ENCODE measurements around the gene ZNF154.
A peak's percentile ranks its signal among the peaks of the same experiment; 100 is the strongest.

ZNF154 gene

DNA sequence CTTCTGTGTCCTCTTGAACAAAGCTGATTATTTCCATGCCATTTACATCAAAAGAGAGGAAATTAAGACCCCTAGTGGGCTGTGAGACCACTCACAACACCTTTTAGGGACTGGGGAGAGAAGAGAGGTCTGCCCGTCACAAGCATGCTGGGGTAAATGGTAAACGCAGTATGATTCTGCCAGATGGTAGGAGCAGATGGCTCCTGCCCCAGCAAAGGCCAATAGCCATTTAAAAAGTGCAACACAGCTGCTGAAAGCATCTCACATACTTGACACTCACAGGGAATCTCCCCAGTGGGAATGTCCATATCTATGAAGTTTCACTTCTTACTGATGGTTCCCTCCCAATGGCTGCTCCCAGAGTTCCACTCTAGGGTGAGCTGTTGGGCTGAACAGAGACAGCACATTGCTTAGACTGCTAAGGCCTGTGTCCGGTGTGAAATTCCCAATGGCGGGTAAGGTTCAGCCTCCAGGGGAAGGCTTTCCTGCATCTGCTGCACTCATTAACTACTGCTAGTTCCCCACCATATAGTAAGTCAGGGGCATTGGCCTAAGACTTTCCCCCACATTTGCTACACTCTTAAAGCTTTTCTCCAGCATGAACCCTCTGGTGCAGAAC, 11.0 kb upstream of the ZNF154 start:
- H3K9ac ChIP-seq (ENCODE audit: low read length in 2 of 2) = no peak overlapping the region
- H3K4me3 ChIP-seq (ENCODE audit: low read length in 2 of 2) = no peak overlapping the region
- no peaks in the 10 kb centered on the region for H3K27me3 ChIP-seq (ENCODE audit: control insufficient read depth in 1 of 2, insufficient read depth in 2 of 2, low read length in 2 of 2)
- no peaks in the 10 kb centered on the region for H3K4me1 ChIP-seq (ENCODE audit: control insufficient read depth, insufficient read depth, low read length)
- H3K36me3 ChIP-seq (ENCODE audit: control insufficient read depth in 2 of 2, insufficient read depth in 2 of 2, low read length in 2 of 2) = peaks cover 37 to 41% of the 10 kb centered on the region in 2 donors
- peaks cover 16 to 51% of the 10 kb centered on the region in 2 donors for H3K9me3 ChIP-seq (ENCODE audit: control insufficient read depth in 2 of 2, low read length in 2 of 2)
- no peak overlapping the region for H3K27ac ChIP-seq (ENCODE audit: low read length)

DNA sequence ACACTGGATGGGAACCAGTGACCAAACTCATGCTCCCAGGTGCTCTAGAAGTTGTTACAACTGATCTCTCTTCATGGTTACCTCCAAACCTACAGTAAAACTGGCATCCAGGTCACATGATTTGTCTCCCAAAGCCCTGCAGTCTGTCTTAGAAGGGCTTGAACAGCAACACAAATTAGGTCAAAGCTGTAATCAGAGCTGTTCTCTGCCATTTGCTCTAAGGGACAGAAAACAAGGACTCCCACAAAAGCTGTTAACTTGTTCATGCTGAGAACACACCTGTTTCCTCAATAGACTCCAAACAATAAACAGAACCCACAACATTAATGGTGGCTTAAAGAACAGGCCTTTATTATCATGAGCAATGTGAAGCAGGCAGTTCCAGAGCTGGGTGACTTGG, 10.4 kb upstream of the ZNF154 start:
- Histone ChIP-seq H3K9me3 (ENCODE audit: control insufficient read depth in 2 of 2, low read length in 2 of 2) (peaks cover 16 to 51% of the 10 kb centered on the region in 2 donors), H3K36me3 (ENCODE audit: control insufficient read depth in 2 of 2, insufficient read depth in 2 of 2, low read length in 2 of 2) (peaks cover 37 to 41% of the 10 kb centered on the region in 2 donors), H3K9ac (ENCODE audit: low read length in 2 of 2) (no peak overlapping the region), H3K4me3 (ENCODE audit: low read length in 2 of 2) (no peak overlapping the region), H3K27ac (ENCODE audit: low read length) (no peak overlapping the region), H3K4me1 (ENCODE audit: control insufficient read depth, insufficient read depth, low read length) (no peaks in the 10 kb centered on the region), H3K27me3 (ENCODE audit: control insufficient read depth in 1 of 2, insufficient read depth in 2 of 2, low read length in 2 of 2) (no peaks in the 10 kb centered on the region)

DNA sequence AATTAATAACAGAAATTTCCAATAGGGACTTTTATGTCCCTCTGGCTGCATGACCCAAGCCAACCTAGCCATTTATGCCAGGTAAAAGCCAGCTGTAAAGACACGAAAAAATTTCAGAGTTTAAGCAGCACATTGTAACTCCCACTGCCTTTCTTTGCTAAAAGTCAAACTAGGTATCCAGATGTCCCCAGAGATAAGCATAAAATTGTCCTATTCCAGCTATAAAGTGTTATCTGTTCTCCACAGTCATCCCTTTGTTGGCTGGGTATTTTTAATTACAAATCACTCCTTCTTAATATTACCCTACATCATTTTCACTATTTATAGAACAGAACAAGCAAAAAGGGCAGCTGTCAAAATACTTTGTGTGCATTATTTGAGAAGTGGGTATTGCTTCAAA, 3.2 kb upstream of the ZNF154 start:
- Histone ChIP-seq H3K4me3 (ENCODE audit: low read length in 2 of 2) (no peak overlapping the region), H3K9ac (ENCODE audit: low read length in 2 of 2) (no peak overlapping the region), H3K36me3 (ENCODE audit: control insufficient read depth in 2 of 2, insufficient read depth in 2 of 2, low read length in 2 of 2) (peaks cover 3 to 5% of the 10 kb centered on the region in 2 donors), H3K4me1 (ENCODE audit: control insufficient read depth, insufficient read depth, low read length) (peaks cover 8% of the 10 kb centered on the region), H3K27ac (ENCODE audit: low read length) (no peak overlapping the region), H3K9me3 (ENCODE audit: control insufficient read depth in 2 of 2, low read length in 2 of 2) (peaks cover 3 to 7% of the 10 kb centered on the region in 2 donors), H3K27me3 (ENCODE audit: control insufficient read depth in 1 of 2, insufficient read depth in 2 of 2, low read length in 2 of 2) (no peaks in the 10 kb centered on the region)

DNA sequence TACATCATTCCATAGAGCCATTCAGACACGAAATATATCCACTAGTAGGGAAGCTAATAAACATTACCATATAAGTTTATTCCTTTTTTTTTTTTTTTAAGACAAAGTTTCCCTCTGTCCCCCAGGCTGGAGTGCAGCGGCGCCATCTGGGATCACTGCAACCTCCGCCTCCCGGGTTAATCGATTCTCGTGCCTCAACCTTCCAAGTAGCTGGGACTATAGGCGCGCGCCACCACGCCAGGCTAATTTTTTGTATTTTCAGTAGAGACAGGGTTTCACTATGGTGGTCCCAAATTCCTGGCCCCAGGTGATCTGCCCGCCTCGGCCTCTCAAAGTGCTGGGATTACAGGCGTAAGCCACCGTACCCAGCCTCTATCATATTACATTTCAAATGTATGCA, 612 bp upstream of the ZNF154 start:
- H3K9ac ChIP-seq (ENCODE audit: low read length in 2 of 2) = peak overlapping the region; percentile 84 to 87
- H3K4me3 ChIP-seq (ENCODE audit: low read length in 2 of 2) = peak overlapping the region; percentile 80 to 86

DNA sequence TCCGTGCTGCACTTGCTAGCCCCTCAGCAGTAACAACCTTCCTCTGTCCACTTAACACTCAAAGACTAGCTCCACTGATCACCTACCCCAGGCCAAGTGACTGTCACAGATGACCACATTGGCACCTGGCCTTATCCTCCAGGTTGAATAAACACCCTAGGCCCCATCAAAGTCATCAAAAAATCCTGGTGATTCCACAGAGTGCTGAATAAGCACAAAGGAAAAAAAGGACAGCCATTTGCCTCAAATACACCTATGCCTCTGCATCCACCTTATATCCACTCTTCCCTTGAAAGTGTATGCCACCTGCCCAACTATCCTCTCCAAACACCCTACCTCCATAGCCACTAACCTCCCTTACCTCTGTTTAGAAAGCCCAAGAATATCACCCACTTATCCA, 2.7 kb downstream of the ZNF154 start:
- H3K4me3 ChIP-seq (ENCODE audit: low read length in 2 of 2) = peak overlapping the region in 1 of 2 donors; percentile 47
- H3K36me3 ChIP-seq (ENCODE audit: control insufficient read depth in 2 of 2, insufficient read depth in 2 of 2, low read length in 2 of 2) = peaks cover 30 to 31% of the 10 kb centered on the region in 2 donors
- H3K4me1 ChIP-seq (ENCODE audit: control insufficient read depth, insufficient read depth, low read length) = peaks cover 26% of the 10 kb centered on the region
- H3K9me3 ChIP-seq (ENCODE audit: control insufficient read depth in 2 of 2, low read length in 2 of 2) = peaks cover 17 to 22% of the 10 kb centered on the region in 2 donors
- no peaks in the 10 kb centered on the region for H3K27me3 ChIP-seq (ENCODE audit: control insufficient read depth in 1 of 2, insufficient read depth in 2 of 2, low read length in 2 of 2)
- no peak overlapping the region for H3K9ac ChIP-seq (ENCODE audit: low read length in 2 of 2)
- H3K27ac ChIP-seq (ENCODE audit: low read length) = no peak overlapping the region

More for the DNA sequence above, 612 bp upstream of the ZNF154 start:
- H3K36me3 ChIP-seq (ENCODE audit: control insufficient read depth in 2 of 2, insufficient read depth in 2 of 2, low read length in 2 of 2) = peaks cover 6 to 7% of the 10 kb centered on the region in 2 donors
- no peaks in the 10 kb centered on the region for H3K27me3 ChIP-seq (ENCODE audit: control insufficient read depth in 1 of 2, insufficient read depth in 2 of 2, low read length in 2 of 2)
- H3K9me3 ChIP-seq (ENCODE audit: control insufficient read depth in 2 of 2, low read length in 2 of 2) = peaks cover 7 to 8% of the 10 kb centered on the region in 2 donors
- peaks cover 26% of the 10 kb centered on the region for H3K4me1 ChIP-seq (ENCODE audit: control insufficient read depth, insufficient read depth, low read length)
- peak overlapping the region; percentile 78 for H3K27ac ChIP-seq (ENCODE audit: low read length)

DNA sequence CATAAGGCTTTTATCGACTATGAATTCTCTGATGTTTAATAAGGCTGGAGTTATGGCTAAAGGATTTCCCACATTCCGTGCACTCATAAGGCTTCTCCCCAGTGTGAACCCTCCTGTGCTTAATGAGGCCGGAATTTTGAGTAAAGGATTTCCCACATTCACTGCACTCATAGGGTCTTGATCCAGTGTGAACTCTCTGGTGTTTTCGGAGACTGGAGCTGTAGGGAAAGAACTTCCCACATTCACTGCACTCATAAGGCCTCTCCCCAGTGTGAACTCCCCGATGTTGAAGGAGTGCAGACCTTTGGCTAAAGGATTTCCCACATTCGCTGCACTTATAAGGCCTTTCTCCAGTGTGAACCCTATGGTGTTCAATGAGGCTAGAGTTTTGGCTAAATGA, 7.4 kb downstream of the ZNF154 start:
- H3K9me3 ChIP-seq (ENCODE audit: control insufficient read depth in 2 of 2, low read length in 2 of 2) = peaks cover 27 to 28% of the 10 kb centered on the region in 2 donors
- peaks cover 42 to 47% of the 10 kb centered on the region in 2 donors for H3K36me3 ChIP-seq (ENCODE audit: control insufficient read depth in 2 of 2, insufficient read depth in 2 of 2, low read length in 2 of 2)
- H3K27ac ChIP-seq (ENCODE audit: low read length) = no peak overlapping the region
- H3K27me3 ChIP-seq (ENCODE audit: control insufficient read depth in 1 of 2, insufficient read depth in 2 of 2, low read length in 2 of 2) = no peaks in the 10 kb centered on the region
- peaks cover 15% of the 10 kb centered on the region for H3K4me1 ChIP-seq (ENCODE audit: control insufficient read depth, insufficient read depth, low read length)
- H3K4me3 ChIP-seq (ENCODE audit: low read length in 2 of 2) = no peak overlapping the region
- H3K9ac ChIP-seq (ENCODE audit: low read length in 2 of 2) = no peak overlapping the region

DNA sequence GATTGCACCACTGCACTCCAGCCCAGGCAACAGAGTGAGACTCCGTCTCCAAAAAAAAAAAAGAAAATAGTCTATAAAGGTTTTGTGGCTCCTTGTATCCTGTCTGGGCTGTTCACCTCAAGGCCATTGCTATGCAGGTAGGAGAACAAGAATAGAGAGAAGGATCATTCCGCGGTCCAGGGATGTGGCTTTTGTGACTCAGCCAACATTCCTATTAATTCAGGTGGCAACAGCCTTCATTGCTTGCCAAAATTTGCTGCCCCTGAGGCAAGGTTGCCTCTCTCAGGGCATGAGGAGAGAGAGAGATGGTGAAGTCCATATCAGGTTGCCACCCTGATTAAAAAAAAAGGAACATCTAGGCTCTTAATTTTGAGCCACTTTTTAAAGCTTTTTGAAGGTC, 19.3 kb downstream of the ZNF154 start:
- Histone ChIP-seq H3K36me3 (ENCODE audit: control insufficient read depth in 2 of 2, insufficient read depth in 2 of 2, low read length in 2 of 2) (peaks cover 27 to 31% of the 10 kb centered on the region in 2 donors), H3K9ac (ENCODE audit: low read length in 2 of 2) (no peak overlapping the region), H3K9me3 (ENCODE audit: control insufficient read depth in 2 of 2, low read length in 2 of 2) (peaks cover 50% of the 10 kb centered on the region in 2 donors), H3K27ac (ENCODE audit: low read length) (no peak overlapping the region), H3K4me3 (ENCODE audit: low read length in 2 of 2) (no peak overlapping the region), H3K27me3 (ENCODE audit: control insufficient read depth in 1 of 2, insufficient read depth in 2 of 2, low read length in 2 of 2) (no peaks in the 10 kb centered on the region), H3K4me1 (ENCODE audit: control insufficient read depth, insufficient read depth, low read length) (no peaks in the 10 kb centered on the region)

DNA sequence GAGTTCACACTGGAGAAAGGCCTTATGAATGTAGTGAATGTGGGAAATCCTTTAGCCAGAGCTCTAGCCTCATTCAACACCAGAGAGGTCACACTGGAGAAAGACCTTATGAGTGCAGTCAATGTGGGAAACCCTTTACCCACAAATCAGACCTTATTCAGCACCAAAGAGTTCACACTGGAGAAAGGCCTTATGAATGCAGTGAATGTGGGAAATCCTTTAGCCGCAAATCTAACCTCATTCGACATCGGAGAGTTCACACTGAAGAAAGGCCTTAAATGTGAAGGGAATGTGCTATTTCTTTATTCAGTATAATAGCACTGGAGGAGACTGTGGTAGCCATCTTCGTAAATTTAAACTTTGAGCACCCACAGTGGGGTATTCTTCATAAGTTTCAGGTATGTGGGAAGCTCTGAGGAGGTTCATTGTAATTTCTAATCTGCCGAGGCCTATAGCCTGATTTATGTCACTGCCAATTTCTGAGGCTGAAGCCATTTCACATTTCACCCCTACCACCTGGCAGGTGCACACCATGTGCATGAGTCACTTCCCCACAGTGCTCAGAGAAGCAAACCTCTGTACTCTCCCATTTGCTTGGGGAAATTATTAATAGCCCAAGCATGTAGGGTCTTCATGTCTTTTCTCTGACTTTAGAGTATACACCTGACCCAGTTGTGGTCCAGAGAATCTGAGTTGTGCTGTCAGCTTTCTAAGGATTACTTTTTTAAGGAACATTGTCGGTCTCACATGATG, 20.8 kb downstream of the ZNF154 start:
- H3K27ac ChIP-seq (ENCODE audit: low read length) = no peak overlapping the region
- H3K9me3 ChIP-seq (ENCODE audit: control insufficient read depth in 2 of 2, low read length in 2 of 2) = peaks cover 55 to 59% of the 10 kb centered on the region in 2 donors
- no peaks in the 10 kb centered on the region for H3K27me3 ChIP-seq (ENCODE audit: control insufficient read depth in 1 of 2, insufficient read depth in 2 of 2, low read length in 2 of 2)
- H3K9ac ChIP-seq (ENCODE audit: low read length in 2 of 2) = no peak overlapping the region
- peaks cover 4% of the 10 kb centered on the region for H3K4me1 ChIP-seq (ENCODE audit: control insufficient read depth, insufficient read depth, low read length)
- peaks cover 31 to 42% of the 10 kb centered on the region in 2 donors for H3K36me3 ChIP-seq (ENCODE audit: control insufficient read depth in 2 of 2, insufficient read depth in 2 of 2, low read length in 2 of 2)
- peak overlapping the region in 1 of 2 donors; percentile 19 for H3K4me3 ChIP-seq (ENCODE audit: low read length in 2 of 2)

DNA sequence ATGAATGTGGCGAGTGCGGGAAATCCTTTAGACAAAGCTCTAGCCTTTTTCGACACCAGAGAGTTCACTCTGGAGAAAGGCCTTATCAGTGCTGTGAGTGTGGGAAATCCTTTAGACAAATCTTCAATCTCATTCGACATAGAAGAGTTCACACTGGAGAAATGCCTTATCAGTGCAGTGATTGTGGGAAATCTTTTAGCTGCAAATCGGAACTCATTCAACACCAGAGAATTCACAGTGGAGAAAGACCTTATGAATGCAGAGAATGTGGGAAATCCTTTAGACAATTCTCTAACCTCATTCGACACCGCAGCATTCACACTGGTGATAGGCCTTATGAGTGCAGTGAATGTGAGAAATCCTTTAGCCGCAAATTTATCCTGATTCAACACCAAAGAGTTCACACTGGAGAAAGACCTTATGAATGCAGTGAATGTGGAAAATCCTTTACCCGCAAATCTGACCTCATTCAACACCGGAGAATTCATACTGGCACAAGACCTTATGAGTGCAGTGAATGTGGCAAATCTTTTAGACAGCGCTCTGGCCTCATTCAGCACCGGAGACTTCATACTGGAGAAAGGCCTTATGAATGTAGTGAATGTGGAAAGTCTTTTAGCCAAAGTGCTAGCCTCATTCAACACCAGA, 21.5 kb downstream of the ZNF154 start:
- Histone ChIP-seq H3K36me3 (ENCODE audit: control insufficient read depth in 2 of 2, insufficient read depth in 2 of 2, low read length in 2 of 2) (peaks cover 31 to 42% of the 10 kb centered on the region in 2 donors), H3K9ac (ENCODE audit: low read length in 2 of 2) (no peak overlapping the region), H3K4me1 (ENCODE audit: control insufficient read depth, insufficient read depth, low read length) (peaks cover 11% of the 10 kb centered on the region)

DNA sequence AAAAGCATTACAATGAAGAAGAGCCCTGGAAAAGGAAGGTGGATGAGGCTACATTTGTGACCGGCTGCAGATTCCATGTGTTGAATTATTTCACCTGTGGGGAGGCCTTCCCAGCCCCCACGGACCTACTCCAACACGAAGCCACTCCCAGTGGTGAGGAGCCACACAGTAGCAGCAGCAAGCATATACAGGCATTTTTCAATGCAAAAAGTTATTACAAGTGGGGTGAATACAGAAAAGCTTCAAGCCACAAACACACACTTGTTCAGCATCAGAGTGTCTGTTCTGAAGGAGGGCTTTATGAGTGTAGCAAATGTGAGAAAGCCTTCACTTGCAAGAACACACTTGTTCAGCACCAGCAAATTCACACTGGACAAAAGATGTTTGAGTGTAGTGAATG, 22.3 kb downstream of the ZNF154 start:
- H3K9ac ChIP-seq (ENCODE audit: low read length in 2 of 2) = no peak overlapping the region
- H3K4me1 ChIP-seq (ENCODE audit: control insufficient read depth, insufficient read depth, low read length) = peaks cover 13% of the 10 kb centered on the region
- H3K27ac ChIP-seq (ENCODE audit: low read length) = no peak overlapping the region
- no peaks in the 10 kb centered on the region for H3K27me3 ChIP-seq (ENCODE audit: control insufficient read depth in 1 of 2, insufficient read depth in 2 of 2, low read length in 2 of 2)
- peak overlapping the region in 1 of 2 donors; percentile 9 for H3K4me3 ChIP-seq (ENCODE audit: low read length in 2 of 2)
- H3K9me3 ChIP-seq (ENCODE audit: control insufficient read depth in 2 of 2, low read length in 2 of 2) = peaks cover 52% of the 10 kb centered on the region in 2 donors
- peaks cover 31 to 42% of the 10 kb centered on the region in 2 donors for H3K36me3 ChIP-seq (ENCODE audit: control insufficient read depth in 2 of 2, insufficient read depth in 2 of 2, low read length in 2 of 2)

More for the DNA sequence above, 21.5 kb downstream of the ZNF154 start:
- peaks cover 52% of the 10 kb centered on the region in 2 donors for H3K9me3 ChIP-seq (ENCODE audit: control insufficient read depth in 2 of 2, low read length in 2 of 2)
- H3K27me3 ChIP-seq (ENCODE audit: control insufficient read depth in 1 of 2, insufficient read depth in 2 of 2, low read length in 2 of 2) = no peaks in the 10 kb centered on the region
- H3K27ac ChIP-seq (ENCODE audit: low read length) = no peak overlapping the region
- H3K4me3 ChIP-seq (ENCODE audit: low read length in 2 of 2) = peak overlapping the region in 1 of 2 donors; percentile 19
